Measurements from ENCODE around the gene TMEM134. TPM values are rescaled to one million over a fixed set of nuclear protein-coding genes. Genes with fewer than 3 reads are reported as not detected.

TMEM134 gene
- total RNA-seq, 1 donor from 2014 or later: 82.9 TPM

DNA sequence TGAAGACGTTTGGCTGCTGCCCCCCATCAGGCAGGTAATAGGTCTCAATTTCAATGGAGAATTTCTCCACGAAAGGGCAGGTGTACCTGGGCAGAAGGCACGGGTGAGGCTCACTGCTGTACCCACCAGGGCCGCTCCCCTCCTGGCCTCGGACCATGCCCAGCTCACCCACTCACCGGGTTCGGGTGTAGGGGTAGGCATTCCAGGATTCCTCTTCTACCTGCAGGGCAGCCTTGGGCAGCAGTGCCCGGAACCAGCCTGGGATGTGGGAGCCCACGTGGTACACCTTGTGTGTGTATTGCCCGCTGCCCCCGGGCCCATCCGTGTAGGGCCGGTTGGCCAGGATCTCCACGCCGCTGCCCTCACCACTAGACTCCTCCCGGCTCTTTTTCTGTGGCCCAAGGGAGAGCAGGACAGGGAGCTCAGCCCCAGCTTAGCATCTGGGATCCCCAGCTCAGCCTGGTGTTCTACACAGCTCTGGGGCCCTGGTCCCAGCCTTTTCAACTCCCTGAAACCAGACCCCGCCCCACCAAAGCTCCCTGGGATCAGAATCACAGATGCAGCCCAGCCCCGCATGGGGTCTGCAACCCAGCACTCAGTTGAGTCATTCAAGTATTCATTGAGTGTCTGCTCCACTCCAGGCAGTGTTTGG is 33.4 kb upstream of the TMEM134 start:
- intact Hi-C loops (cut with DNase I): no loop called here
- no peak for DNase-seq
- no peak for ATAC-seq (ENCODE audit: poor library complexity)

DNA sequence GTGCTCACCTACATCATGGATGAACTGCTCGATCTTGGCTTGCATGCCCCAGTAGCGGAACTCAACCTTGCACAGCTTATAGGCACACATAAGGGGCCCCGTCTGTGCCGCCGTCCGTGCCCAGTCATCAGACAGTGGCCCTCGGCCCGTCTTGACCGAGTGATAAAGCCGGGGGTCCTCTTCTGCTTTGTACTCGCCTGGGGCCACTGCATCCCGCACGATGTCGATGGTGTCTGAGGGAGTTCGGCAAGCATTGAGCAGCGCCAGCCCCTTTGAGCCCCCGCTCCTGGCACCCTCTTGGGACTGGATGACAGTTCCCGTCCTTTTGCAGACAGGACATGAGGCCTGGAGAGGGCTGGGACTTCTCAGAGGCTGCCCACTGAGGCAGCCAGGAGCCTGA is 32.8 kb upstream of the TMEM134 start:
- intact Hi-C loops (cut with DNase I): no loop called here
- no peak for DNase-seq

DNA sequence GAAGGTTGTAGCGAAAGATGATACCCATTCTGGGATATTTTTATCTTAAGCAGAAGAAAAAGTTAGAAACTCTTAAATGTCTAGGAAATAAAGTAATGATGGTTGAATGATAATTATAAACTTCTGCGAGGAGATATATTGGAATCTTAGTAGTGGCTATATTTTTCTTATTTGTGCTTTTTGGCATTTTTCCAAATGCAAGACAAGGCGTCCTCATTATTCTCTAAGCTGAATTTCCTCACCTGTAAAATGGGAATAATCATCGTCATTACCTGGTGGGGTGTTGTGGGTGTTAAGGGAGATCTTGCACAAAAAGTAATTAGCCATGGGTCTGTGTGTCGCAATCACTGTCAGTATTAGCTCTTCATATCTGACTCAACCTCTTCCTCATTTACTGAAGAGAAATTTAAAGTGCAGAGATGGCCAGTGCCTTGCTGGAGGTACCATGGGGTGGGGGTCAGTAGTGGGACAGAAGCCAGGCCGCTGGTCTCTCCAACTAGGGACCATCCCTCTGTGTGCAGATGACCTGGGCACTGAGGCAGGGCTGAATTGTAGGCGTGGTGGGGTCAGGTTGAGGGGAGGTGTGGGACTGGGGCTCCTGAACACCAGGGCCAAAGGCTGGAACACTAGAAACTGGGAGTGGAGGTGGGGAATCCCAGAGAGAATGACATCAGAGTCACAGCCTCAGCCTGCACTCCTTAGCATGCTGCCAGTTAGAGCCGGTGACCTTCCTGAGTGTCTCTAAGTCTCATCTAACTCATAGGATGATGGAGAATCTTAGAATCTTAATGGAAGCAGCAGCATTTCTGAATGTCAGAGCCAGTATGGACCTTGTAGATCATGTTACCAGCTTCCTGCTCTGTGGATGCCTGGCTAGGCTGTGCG is 32.0 kb upstream of the TMEM134 start:
- DNase-seq (no peak), ATAC-seq (ENCODE audit: poor library complexity) (no peak)
- intact Hi-C loops (cut with DNase I): no loop called here

More for the DNA sequence above, 32.8 kb upstream of the TMEM134 start:
- ATAC-seq (ENCODE audit: poor library complexity): no peak

- intact Hi-C loops (cut with DNase I): no loop called here
- DNase-seq (no peak), ATAC-seq (ENCODE audit: poor library complexity) (no peak)
These were observed 31.4 kb upstream of the TMEM134 start for GRCh38 chr11:67500484-67500821.

DNA sequence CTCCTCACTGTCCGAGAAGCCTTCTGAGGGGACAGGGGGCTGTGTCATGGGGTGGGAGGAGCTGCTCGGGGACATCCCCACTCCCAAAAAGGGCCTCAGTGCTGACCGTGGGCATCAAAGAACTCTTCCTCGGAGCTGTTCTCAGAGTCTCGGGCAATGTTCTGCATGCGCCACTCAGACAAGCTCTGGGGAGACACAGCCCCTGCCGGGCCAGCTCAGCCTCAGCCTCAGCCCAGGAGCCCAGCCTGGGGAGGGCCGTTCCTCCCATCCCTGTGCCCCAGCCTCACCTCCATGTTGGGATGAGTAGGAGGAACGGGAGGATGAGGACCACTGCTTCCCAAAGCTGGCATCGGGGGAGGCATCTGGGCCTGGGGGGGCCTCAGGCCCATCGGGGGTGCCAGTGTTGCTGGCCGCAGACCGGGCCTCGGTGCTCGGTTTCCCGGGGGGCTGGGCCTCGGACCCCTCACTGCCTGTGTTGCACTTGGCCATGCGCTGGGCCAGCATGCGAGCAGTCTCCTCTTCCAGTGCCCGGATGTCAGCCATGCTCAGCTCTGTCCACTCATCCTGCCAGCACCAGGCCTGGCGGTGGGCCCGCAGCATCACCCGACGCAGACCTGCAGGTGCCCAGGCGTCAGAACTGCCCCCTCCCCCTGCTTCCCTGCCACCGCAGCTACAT is 30.9 kb upstream of the TMEM134 start:
- DNase-seq (no peak), ATAC-seq (ENCODE audit: poor library complexity) (no peak)
- intact Hi-C loops (cut with DNase I): no loop called here

- intact Hi-C loops (cut with DNase I): no loop called here
- ATAC-seq (ENCODE audit: poor library complexity) (no peak), DNase-seq (peak; percentile 67)
These were observed 29.5 kb upstream of the TMEM134 start for GRCh38 chr11:67498544-67498972.

DNA sequence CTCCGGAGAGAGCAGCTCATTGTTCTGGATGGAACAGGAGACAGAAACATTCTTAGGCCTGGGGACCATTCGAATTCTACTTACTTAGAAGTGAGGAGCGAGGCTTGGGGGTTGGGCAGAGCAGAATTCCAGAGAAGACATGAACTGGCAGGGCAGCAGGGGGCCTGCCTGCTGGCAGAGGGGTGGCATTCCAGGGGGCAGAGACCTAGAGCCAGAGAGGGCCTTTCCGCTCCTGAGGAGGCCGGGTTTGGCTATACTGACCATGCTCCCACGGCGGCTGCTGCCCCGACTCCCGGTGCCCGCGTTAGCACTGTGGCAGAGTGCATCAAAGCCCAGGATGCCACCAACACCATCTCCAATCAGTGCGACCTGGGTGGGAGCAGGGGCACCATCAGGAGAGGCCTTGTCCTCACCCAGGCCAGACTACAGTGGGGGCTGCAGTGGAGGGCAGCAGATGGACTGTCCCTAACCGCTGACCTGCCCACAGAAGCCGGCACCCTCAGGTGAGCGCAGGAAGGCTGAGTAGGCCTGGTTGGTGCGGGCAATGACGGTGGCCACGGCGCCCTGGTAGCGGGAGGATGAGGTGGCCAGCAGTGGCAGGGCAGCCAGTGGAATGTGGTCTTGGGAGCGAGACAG is 28.7 kb upstream of the TMEM134 start:
- DNase-seq (no peak), ATAC-seq (ENCODE audit: poor library complexity) (no peak)
- intact Hi-C loops (cut with DNase I): no loop called here

DNA sequence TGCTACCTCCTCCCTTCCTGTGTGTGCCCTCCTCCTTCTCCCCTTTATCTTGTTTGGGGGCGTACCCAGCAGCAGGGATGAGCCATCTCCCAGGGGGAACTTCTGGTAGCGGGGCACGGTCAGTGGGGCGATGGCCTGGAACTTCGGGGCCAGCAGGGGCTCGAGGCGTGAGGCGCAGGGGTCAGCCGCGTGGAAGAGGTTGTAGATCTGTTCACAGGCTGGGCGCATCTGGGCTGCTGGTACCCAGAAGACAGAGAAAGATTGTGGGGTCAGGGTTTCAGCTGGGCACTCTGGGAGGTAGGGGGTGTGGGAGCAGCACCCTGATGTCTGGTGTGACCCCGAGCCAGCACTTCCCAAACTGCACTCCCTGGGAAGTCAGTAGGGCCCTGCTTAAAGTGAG is 27.1 kb upstream of the TMEM134 start:
- DNase-seq: no peak
- intact Hi-C loops (cut with DNase I): no loop called here

GRCh38 chr11:67495234-67496005 is 26.4 kb upstream of the TMEM134 start:
- no peak for ATAC-seq (ENCODE audit: poor library complexity)
- intact Hi-C loops (cut with DNase I): no loop called here
- DNase-seq: no peak

More for the DNA sequence above, 27.1 kb upstream of the TMEM134 start:
- ATAC-seq (ENCODE audit: poor library complexity): no peak

DNA sequence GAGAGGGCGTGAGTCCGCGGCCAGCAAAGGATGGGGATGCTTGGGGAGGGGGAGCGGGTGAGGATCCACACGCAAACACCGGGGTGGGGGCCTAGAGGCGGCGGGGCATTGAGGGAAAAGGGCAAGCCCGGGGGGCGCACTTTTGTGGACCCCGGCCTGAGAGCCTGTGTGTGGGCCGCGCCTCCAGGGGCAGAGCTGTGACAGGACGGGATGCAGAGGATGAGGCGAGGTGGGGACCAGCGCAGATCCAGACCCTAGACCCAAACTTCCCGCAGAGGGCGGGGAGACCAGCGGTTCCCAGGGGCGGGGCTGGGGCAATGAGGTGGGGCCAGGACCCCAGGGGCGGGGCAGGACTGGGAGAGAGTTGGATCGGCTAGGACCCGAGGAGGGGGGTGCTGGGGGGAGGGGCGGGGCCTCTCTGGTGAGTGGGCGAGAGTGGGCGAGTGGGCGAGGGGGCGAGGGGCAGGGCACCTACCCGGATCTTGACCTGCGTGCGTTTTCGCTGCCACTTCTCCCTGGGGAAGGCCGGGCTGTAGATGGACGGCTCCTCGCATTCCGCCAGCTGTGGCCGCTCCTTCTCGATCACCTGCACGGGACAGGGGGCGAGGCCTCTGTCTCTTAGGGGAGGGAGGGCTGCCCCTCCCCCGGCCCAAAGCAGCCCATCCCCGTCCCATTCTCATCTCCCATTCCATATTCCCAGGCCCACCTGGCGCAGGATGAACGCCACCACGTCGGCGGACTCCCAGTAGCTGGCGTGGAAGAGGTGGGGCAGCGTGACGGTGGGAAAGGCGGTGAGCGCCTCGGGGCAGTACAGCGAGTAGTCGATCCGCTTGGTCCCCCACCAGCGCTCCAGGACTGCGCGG is 25.6 kb upstream of the TMEM134 start:
- intact Hi-C loops (cut with DNase I): no loop called here
- DNase-seq (no peak), ATAC-seq (ENCODE audit: poor library complexity) (no peak)

- intact Hi-C loops (cut with DNase I): no loop called here
- no peak for DNase-seq
- ATAC-seq (ENCODE audit: poor library complexity): no peak
These were observed 24.7 kb upstream of the TMEM134 start for GRCh38 chr11:67493548-67494370.

GRCh38 chr11:67492801-67493547 is 23.9 kb upstream of the TMEM134 start:
- intact Hi-C loops (cut with DNase I): no loop called here
- DNase-seq: no peak
- no peak for ATAC-seq (ENCODE audit: poor library complexity)

DNA sequence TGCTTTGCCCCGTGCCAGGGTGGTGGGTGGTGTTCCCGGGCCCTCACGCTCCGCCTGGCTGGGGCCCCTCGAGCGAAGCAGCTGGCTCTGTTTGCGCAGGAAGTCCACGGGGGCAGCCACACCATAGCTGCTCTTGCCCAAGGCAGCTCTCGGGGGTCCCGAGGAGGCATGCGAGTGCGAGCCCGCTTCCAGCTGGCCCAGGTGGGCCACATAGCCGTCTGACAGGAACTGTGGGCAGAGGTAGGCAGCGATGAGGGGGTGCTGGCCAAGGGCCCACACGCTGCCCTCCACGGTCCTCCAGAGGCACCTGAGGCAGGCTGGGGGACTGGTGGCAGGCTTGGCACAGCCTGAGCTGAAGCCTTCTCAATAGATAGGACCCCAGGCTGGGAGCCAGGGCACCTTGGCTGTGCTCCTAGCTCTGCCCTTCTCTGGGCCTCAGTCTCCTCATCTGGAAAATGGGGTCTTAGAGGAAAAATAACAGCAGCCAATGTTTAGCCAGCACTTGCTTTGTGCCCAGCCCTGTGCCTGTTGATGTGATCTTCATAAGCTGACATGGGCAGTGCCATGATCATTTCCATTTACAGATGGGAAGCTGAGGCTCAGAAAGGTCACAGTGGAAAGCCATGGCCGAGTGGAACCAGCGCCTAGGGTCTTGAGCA is 23.1 kb upstream of the TMEM134 start:
- intact Hi-C loops (cut with DNase I): no loop called here
- ATAC-seq (ENCODE audit: poor library complexity) (no peak), DNase-seq (no peak)

DNA sequence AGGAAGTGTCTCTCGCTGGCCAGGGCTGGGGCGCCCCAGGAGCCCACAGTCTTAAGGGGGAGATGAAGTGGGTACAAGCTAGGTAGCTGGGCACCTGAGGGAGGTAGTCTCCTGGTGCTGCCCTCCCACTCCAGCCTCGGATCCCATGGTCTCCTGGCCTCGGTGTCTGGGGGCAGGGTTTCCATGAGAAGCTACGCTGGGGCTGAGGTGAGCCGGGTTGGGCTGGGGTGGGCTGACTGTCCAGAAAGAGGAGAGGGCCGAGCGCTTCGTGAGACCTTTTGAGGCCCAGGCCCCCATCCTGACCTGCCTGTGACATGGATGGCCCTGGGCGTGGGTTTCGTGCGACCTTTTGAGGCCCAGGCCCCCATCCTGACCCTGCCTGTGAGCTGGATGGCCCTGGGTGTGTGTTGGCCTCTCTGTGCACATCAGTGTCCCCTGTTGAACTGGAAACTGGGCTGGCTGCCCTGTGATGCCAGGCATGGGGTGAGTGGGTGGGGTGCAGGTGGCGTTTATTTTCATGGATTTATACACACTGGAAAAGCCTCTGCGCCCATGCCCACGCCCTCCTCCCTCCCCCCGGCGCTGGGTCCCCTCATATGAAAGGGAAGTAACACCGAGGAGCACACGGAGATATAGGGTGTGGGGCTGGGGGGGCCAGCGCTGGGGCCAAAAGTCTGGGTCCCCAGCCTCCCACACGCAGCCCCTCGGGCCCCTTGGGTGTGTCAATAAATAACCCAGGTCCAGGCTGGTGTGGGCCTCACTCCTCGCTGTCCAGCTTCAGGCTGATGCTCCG is 22.4 kb upstream of the TMEM134 start:
- no peak for DNase-seq
- ATAC-seq (ENCODE audit: poor library complexity): no peak
- intact Hi-C loops (cut with DNase I): no loop called here

- ATAC-seq (ENCODE audit: poor library complexity): no peak
- intact Hi-C loops (cut with DNase I): no loop called here
- peak; percentile 42 for DNase-seq
These were observed 21.6 kb upstream of the TMEM134 start for GRCh38 chr11:67490727-67491065.
